NCI-H2081 treated with DMSO at 0.1 percent for 48 hours (cell line): ENCODE measurements around the gene WASHC1.
"Not testable (repeated sequence)": the region's sequence is repeated elsewhere in the genome, so short reads cannot be mapped to it uniquely, and the experiment has no call there.

Experiments used
- DNase-seq: peaks from one replicate; lab custom pipeline; 2025; lab: John Stamatoyannopoulos, UW

Gene WASHC1

DNA sequence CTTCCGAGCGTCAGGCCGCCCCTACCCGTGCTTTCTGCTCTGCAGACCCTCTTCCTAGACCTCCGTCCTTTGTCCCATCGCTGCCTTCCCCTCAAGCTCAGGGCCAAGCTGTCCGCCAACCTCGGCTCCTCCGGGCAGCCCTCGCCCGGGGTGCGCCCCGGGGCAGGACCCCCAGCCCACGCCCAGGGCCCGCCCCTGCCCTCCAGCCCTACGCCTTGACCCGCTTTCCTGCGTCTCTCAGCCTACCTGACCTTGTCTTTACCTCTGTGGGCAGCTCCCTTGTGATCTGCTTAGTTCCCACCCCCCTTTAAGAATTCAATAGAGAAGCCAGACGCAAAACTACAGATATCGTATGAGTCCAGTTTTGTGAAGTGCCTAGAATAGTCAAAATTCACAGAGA is at the start of gene WASHC1:
WASHC1 (minus strand) TSS at position 101 of the 400 bp plus-strand sequence. CDS start 4,457 bp downstream, outside the sequence.
- DNase-seq = not testable (repeated sequence)

GRCh38 chr9:78333-78732 is 49.1 kb upstream of the WASHC1 start:
- not testable (repeated sequence) for DNase-seq

- DNase-seq = not testable (repeated sequence)
Observed at GRCh38 chr9:76389-76788, 47.1 kb upstream of the WASHC1 start.

GRCh38 chr9:73900-74525 is 44.8 kb upstream of the WASHC1 start:
- DNase-seq = not testable (repeated sequence)

- DNase-seq = not testable (repeated sequence)
Observed at GRCh38 chr9:73076-73899, 44.0 kb upstream of the WASHC1 start.

DNA sequence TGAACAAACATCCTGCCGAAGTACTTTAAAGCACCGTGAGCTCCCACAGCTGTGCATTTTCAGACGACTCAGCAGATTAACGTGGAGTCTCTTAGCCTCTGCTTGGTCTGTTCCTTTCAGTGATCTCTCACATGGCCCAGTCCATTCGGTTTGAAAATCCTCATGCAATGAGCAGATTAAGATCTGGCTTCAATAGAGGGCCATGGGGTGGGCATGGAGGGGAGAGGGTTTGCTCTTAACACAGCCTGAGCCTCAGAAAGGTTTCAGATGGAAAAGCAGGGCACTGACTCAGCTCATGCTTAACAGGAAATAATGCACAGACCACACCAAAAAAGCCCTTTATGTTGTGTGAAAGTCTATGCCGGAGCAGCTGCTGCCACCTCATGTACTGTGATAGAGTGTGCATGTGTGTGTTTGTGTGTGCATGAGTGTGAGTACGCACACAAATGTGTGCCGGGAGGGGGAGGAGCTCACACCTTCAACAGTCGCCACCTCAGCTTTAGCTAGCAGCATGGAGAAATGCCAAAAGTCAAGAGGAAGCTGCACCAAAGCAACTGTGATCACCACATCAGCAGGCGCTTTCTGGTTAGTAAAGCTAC is 33.9 kb upstream of the WASHC1 start:
- DNase-seq = not testable (repeated sequence)

DNA sequence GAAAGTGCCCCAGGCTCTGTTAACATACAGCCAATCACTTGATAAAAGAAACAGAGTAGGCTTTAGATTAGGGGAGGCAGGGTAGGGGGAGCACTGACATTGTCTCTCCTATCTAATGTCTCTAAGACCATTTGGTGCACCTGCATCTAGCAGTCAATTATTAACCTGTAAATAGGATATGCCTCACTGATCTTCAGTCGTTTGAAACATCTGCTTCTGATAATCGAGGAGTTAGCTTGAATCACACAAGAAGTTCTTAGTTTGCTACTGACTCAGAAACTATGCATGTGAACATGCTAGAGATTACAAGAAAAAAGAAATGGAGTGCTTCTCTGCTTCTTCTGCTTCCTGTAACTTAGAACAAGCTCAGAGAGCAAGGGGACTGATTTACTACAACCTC is 23.4 kb upstream of the WASHC1 start:
- DNase-seq = not testable (repeated sequence)

- not testable (repeated sequence) for DNase-seq
Observed at GRCh38 chr9:48190-48842, 19.1 kb upstream of the WASHC1 start.

- not testable (repeated sequence) for DNase-seq
Observed at GRCh38 chr9:46639-47271, 17.5 kb upstream of the WASHC1 start.

DNA sequence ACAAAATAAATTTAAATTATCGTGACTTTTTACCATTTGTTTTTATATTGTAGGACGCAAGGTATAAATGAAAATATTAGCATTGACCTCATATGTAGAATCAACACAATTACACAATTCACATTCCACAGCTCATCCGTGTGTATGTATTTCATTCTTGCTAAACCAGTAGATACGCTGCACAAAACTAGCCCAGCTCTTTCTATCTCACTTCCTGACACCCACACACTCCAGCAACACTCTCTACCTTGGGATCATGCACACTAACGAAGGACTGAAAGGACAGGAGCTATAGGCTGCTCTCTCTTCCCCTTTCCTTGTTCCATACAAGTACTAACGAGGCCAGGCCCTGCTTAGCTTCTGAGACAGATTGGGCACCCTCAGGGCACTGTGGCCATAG is 16.9 kb upstream of the WASHC1 start:
- DNase-seq = not testable (repeated sequence)

DNA sequence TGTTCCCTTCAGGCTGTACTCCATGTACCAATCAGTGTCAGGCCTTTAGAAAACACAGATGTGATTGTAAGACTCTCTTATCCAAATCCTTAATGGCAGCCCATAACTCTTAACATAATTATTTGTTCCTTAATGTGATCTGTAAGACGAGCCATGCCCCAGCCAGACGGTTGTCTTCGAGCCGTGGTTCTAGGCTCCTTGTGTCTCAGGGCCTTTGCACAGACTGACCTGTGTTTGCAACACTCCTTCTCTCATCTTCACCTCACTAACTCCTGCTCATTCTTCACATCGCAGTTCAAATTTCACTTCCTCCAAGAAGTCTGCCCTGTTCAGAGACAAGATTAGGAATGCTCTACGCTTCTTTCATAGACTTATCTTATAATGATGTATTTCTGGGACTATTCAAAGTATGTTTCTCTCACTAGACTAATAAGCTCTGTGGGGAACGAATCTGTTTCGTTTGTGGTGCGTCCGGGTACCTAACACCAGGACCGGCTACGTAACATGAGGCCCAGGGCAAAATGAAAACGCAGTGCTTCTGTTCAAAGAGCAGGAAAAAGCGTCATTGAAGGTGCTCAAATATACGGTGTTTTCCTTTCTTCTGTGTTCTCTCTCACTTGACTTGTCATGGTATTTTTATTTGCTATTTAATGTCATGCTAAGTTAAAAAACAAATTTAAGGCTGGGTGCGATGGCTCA is 16.1 kb upstream of the WASHC1 start:
- DNase-seq = not testable (repeated sequence)

DNA sequence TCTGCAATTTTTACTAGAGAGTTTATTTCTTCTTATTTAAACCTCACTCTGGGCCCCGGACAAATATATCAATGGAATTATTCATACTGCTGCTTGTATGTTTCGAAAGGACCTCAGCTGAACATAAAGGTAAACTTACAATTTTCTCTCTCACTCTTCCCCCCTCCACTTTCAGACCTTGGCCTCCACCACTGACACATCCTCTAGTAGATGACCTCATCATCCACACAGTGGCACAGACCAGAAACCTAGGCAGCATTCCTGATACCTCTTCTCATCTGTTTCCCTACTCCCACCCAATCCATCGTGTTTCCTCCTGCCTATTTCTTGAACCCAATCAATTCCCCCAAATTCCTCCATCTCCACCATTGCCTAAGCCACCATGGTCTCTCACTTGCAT is 15.2 kb upstream of the WASHC1 start:
- DNase-seq = not testable (repeated sequence)

- DNase-seq = not testable (repeated sequence)
Observed at GRCh38 chr9:43636-44035, 14.4 kb upstream of the WASHC1 start.

GRCh38 chr9:43116-43515 is 13.9 kb upstream of the WASHC1 start:
- DNase-seq = not testable (repeated sequence)

- not testable (repeated sequence) for DNase-seq
Observed at GRCh38 chr9:41819-42218, 12.6 kb upstream of the WASHC1 start.

- DNase-seq = not testable (repeated sequence)
Observed at GRCh38 chr9:41261-41676, 12.0 kb upstream of the WASHC1 start.

- not testable (repeated sequence) for DNase-seq
Observed at GRCh38 chr9:32308-32707, 3.1 kb upstream of the WASHC1 start.

GRCh38 chr9:28775-29174 is 481 bp downstream of the WASHC1 start:
- not testable (repeated sequence) for DNase-seq

GRCh38 chr9:21621-22020 is 7.6 kb downstream of the WASHC1 start:
- DNase-seq = not testable (repeated sequence)

- not testable (repeated sequence) for DNase-seq
Observed at GRCh38 chr9:16875-17274, 12.4 kb downstream of the WASHC1 start.
